NCI-H1048 (cell line): ENCODE measurements around the gene TBATA.
A peak's percentile ranks its signal among the peaks of the same experiment; 100 is the strongest.

Source experiments
- DNase-seq: peaks from one replicate; lab custom pipeline; 2025; lab: John Stamatoyannopoulos, UW

The TBATA gene, protein sequence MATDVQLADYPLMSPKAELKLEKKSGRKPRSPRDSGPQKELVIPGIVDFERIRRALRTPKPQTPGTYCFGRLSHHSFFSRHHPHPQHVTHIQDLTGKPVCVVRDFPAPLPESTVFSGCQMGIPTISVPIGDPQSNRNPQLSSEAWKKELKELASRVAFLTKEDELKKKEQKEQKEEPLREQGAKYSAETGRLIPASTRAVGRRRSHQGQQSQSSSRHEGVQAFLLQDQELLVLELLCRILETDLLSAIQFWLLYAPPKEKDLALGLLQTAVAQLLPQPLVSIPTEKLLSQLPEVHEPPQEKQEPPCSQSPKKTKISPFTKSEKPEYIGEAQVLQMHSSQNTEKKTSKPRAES

DNA sequence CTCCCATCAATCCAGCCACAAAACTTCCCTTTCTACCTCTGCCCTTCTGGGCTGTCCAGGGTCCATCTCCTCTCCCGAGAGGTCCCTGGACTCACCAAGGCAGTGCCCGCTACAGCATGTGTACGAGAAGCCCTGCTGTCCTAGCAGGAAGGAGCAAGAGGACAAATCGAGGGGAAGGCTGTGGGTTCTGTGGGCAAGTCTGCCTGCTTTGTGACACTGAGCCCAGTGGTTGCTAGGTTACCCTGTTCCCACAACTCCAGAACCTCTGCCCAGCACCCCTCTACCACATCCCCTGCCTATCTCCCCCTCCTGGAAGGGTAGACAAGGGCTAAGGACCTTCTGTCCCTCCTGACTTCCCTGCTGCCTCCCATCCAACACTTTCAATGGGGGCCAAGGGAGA lies at the start of gene TBATA:
TBATA (minus strand) TSS at position 188 of the 400 bp plus-strand sequence. CDS start 1,998 bp downstream, outside the sequence.
- DNase-seq = no peak

DNA sequence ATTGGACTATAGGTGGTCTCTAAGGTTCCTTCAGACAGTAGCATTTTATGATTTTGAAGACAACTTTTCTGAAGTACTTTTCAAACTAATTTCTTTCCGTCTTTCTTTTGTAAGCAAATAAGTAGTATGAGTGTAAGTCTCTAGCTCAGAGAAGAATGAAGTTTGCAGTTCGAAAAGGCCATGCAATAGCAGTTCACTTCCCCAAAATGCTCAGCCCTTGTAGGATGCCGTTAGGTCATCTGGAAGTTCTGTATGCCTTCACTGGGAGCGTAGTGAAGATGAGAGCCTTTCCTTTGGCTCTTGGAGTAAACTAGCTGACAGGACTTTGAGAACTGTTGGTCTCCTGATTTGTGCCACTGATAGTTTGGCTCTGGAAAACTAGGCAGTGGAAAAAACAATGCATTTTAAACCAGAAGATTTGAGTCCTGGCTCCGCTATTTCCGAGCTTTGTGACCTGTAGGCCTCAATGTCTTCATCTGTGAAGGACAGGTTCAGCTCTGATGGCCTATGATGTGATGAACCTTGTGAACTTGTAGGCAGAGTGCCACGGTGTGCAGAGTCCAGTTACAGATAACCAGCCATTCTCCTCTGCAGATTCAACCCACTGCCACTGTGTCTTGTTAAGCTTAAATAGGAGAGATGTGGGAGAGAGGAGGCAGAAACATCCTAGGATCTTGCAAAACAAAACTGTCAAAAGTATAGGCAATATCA lies 49.4 kb upstream of the TBATA start:
- no peak for DNase-seq

DNA sequence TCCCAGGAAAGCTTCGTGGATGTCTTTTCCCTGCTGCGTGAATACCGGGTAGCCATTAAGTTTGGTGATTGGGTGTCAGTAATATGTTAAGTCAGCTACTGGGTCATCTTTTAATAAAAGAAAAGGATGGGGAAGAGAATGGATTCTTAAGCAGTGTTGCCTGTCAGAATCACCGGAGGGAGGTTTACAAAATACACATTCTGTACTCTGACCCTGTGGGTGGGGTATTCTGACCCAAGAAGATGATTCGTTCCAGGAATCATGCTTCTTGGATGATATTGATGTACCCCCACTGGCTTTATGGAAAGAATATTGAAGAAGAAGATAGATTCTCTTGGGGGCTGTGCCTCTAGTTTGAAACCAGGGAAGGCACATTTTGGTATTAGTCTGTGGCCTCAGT lies 48.8 kb upstream of the TBATA start:
- no peak for DNase-seq

DNA sequence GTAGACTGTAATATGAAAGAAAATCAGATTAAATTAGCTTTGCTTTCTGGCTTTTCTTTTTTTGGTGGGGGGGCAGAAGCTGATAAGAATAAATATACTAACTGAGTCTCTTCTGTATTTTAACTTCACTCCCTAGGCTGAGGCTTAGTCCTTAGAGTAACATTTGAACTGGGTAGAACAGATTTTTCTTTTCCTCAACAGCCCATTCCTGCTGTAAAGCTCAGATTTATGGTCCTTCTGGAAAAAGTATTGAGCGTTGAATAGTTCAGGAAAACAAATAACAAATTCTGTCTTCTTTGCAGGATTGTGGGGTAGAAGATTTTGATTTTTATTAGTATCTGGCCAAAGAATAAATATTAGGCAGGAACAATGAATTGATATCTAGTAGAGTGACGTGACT lies 48.4 kb upstream of the TBATA start:
- no peak for DNase-seq

DNA sequence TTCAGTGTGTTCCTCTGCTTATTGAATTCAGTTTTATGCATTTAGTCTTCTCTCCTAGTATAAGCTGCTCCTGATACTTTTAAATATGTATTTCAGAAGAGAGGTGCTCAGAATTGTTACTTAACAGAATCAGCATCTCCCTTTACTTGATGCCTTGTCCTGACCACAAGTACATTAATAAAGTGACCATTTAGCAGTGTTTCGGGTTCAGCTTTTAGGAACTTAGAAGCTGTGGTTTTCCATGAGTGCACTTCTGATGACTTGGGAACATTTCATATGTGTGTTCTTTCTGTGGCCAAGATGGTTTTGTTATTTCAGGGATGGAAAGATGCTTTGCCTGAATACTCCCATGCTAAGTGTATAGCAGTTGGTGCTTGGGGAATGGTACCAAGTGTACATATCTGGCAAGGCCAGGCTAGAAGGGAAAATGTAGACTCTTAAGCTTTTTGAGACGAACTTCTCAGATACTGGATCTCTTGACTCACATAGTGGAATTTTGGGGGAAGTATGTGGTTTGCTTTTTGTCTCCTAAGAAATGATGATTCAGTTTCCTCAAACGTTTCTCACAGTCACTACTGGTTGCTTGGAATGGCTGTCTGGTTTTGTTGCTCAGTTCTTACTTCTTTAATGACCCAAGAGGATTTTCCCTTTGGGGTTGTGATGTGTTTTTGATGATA lies 47.8 kb upstream of the TBATA start:
- no peak for DNase-seq

DNA sequence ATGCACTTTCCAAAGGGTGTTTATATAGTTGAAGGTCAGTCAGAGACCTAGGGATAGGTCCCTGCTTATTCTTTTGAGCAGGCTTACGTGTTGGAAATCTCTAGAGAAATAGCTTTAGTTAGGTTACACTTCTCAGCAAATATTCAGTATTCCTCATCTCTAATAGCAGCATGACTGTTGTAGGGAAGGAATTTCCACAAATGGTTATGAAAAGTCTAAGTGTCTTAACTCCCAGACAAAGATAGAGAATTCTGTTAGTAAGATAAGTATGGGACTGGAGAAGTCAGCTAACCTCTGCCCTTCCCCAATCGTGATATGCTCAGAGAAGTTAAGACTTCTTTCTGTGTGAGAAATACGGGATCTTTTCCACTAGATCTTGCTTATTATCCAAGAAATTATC lies 47.0 kb upstream of the TBATA start:
- no peak for DNase-seq

DNA sequence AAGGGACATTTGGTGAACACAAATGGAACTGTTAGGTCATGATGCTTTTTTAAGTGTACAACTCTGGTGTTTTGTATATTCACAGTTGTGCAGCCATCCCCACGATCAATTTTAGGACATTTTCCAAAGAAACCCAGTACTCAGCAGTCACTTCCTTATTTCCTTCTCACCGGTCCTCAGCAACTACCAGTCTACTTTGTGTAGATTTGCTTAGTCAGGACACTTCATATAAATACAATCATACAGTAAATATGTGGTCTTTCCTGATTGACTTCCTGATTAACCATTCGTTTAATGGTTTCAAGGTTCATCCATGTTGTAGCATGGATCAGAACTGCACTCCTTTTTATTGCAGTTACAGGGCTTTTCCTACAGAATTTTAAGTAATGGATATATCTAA lies 45.0 kb upstream of the TBATA start:
- DNase-seq = no peak

DNA sequence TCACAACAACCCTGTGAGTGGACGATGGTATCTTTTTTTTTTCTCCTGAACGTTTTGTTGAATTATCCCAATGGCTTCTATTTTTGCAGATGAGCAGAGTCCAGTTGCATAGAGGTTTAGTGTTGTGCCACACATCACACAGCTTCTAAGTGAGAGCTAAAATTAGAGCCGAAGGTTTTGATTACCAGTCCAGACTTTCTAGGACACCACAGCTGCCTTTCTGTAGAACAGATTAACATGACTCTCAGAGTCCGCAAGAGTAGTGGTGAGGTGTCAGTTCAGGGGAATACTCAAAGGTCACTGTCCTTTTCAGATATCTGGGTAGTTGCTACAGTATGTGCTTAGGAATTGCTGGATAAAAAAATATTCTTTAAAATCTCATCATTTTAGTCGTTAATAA lies 44.4 kb upstream of the TBATA start:
- no peak for DNase-seq

DNA sequence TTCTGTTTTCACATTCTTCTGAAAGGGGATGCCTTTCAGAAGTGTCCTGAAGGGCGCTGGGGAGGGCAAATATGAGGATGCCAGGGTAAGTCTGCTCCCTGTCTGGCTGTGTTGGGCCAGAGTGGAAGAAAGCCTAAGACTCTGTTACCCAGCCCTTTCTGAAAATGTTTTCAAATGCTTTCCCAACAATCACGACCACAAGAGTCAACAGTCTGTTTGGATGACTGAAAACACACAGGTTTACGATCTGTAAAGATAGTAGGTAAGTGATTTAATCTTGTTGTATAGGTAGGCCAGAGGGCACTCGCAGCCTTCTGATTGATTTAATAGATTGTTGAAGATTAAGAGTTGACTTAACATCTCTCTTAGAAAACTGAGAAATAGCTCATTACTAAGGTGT lies 43.7 kb upstream of the TBATA start:
- DNase-seq = no peak

DNA sequence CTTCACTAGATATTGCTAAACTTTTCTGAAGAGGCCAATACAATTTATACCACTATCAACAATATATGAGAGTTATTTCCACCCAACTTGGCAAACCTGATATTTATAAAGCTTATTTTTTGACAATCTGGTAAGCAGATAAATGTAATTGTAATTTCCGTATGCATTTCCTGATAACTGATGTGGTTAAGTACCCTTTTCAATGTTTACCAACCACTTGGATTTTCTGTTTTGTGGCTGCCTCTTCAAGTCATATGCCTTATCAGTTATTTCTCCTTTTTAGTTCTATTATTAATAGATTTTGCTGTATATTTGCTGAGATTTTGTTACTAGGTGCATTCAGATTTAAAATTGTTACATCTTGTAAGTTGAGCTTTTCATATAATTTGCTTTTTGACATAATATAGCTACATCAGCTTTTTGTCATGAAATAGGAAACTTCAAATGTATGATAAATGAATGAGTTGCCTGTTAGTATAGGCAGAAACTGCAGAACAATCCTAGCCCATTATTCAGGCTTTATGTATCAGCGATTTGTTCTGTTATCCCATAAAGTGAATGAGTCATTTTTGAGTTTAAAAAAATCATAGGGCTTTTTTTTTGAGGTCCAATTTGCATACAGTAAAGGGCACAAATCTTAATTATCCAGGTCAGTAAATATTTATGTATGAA lies 42.0 kb upstream of the TBATA start:
- DNase-seq = no peak

DNA sequence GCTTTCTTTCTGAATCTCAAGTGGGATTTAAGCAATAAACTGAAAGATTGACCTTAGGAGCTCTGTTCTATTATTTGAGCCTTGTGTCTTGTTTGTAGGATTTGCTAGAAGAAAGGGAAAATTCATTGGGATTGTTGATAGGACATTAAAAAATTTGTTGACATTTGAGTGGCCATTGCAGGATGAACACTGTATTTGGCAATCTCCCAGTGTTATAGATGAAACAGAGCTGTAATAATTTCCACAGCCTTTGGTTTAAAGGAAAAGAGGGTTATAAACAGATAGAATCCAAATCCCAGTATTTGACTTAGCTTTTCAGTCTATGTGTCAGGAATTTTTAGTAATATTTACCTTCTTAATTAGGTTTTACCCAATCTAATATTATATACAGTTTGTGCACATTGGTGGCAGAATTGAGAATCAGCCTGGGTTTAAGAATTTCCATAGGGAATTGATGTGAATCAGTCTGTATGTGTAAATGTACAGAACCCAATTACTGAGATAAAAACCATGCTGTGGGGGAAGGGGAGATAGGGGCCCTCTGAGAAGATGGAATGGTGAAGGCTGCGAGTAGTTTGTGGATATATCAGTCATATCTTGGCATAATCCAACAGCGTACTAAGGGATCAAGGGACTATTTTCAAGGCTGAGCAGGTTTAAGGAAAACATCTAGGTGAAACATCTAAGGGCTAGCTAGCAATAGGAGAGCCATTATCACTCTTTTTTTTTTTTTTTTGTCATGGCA lies 37.1 kb upstream of the TBATA start:
- DNase-seq = no peak

DNA sequence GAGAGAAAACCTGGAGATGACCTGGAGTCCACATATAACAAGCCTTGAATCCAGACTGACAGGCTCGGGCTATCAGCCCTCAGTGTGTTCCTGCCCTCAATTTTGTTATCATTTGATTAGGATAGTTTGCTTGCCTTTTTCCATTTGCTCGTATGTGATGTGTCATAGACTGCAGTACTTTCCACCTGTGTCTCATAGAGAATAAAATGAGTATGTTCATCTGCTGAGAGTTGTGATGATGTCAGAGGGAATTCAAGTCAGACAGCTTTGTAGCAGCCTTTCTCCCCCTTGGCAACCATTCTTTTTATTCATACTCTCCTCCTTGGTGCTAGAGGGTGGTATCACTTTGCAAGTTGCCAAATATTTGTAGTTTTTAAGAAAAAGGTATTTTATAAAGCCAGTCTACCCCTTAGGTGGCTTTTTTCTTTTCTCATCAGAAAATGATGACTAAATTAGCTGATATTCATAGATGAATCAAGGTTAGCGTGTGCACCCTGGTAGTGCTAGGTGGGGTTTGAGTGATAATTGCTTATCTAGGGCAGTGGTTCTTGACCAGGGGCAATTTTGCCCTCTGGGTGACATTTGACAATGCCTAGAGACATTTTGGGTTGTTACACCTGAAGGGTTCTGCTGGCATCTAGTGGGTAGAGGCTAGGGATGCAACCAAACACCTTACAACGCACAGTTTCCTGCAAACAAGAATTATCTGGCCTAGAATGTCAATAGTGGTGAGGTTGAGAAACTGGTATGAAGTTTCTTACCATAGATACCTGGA lies 36.0 kb upstream of the TBATA start:
- no peak for DNase-seq

DNA sequence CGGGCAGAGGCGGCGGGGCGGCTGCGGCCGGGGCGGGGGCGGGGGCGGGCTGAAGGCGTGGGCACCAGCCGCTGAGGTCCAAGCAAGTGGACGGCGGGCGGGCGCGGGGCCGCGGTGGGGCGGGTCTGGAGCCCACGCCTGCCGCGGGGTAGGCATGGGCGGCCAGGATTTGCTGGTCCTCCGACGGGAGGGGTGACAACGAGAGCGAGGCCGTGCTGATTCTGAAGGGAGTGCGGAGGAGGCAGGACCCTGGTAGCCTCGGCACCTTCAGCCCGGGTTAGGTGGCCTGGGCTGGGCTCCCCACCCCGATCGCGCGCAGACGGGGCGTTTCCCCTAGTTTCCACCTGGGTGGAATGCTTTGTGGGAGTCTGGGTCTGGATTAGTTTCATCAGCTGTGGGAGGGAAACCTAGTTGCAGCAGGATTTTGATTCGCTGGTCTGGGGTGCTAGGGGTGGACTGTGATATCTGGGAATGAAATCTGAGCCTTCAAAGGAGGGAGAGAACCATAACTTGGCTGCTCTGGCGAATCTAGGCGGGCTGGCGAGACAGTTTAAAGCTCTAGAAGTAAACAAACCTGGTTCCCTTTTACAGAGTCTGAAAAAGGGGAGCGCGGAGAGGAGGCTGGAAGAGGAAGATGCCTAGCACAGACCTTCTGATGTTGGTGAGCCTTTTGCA lies 31.2 kb upstream of the TBATA start:
- DNase-seq = peak; percentile 54

DNA sequence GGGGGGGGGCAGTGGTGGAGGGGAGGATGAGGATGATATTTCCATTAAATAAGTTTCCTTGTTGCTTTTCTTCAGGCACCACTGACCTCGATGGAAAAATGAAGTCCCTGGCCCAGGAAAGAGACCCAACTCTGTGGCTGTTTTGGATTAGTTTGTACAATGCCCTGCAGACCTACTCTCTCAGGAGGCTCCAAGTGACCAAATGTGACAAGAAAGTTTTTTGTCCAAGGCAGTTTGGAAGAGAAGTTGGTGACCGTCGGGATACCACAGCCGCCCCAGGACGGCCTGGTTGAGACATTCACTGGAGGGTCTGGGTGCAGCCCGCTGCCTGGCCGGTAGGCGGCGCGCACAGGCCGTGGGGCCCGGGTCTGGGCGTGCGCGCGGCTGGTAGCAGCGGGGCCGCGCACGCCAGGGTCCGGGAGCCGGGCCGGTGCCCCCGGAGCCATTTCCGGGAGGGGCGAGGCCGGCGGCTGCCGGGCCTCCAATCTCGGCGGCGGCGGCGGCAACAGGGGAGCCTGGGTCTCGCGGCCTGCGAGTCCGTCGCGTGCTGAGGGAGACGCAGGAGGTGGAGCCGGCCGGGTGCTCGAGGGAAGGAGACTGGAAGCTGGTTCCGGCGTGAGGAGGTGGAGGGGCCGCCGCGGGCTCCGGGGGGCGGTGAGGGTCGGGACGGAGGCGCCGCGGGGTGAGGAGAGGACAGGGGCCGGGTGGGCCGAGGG lies 30.5 kb upstream of the TBATA start, which contains the start of gene SGPL1:
SGPL1 (plus strand) TSS at position 445 of the 716 bp plus-strand sequence. CDS start 906 bp downstream, outside the sequence.
- peak; percentile 69 for DNase-seq

DNA sequence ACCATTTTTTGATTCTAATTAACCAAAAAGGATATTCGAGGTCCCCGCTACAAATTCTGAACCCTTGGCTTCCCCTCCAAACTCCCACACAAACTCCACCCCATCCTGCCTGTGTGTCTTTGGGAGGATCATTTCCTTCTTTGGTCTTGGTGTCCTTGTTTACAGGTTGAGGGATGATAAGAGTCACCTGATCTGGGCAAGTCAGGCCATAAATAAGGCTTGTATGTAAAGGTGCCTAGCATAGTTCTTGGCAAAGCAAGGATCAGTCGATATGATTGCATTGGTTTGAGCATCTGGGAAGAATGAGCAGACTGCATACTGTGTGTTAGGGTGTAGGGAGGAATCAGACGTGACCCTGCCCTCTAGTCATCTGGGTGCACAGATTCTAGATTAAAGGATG lies 28.9 kb upstream of the TBATA start:
- DNase-seq = no peak

DNA sequence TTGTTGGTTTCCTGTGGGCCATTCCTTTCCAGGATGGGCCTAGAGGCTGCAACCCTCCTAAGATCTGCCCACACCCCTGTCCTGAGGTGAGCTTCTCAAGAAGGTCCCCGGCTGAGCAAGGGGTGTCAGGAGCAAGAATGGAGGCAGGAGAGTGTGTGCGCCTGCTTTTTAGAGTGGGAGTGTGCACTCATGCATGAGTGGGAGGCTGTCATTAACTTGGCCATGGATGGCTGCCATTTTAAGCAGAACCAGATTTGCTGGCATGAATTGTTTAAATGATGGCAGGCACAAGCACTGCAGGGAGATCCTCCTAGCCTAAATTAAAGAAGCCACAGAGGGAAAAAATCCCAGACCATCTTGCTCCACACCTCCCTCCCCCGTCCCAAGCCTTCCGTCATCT lies 27.6 kb upstream of the TBATA start:
- no peak for DNase-seq

DNA sequence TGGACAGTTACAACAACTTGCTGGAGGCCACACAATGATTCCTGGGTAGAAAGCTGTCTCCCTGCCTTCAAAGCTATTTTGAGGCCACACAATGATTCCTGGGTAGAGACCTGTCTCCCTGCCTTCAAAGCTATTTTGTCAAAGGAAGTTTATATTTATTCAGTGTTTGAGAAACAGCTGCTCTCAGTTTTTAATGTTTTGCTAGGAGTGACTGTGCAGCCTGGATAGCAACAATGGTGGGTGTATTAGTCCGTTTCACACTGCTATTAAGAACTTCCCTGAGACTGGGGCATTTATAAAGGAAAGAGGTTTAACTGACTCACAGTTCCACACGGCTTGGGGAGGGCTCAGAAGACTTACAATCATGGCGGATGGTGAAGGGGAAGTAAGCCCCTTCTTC lies 26.7 kb upstream of the TBATA start:
- DNase-seq = no peak

DNA sequence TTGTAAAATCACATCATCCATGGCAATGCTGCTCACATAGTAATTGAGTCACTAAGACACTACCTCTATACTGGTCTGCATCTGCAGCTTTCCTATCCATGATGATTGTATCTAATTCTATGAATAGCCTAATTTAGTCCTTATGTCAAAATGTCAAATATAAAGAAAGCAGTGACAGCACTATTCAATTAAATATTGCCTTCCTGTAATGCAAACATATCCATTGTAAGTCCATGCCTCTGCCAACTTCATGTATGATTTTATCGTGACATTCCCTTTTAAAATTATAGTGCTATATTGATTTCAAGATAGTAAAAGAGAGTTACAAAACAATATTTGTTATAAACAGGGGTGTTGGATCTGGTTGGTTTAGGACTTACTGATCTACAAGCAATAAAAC lies 25.8 kb upstream of the TBATA start:
- DNase-seq = no peak

DNA sequence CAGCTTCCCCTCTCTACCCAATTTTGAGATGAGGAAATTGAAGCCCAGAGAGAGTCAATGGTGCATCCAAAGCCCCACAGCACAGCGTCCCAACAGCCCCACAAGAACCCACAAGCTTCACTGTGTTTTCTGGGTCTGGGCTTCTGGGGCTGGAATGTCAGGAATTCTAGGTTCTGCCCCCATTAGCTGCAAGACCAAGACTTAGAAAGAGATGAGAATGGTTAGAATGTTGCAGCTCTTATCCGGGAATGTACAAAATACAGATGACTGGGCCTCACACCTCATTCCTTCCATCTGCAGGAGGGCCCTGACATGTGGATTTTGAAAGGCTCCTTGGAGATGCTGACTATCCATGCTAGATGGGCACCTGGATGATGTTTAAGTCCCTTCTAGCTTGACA lies 24.5 kb upstream of the TBATA start:
- no peak for DNase-seq
